PFSK-1 (cell line): ENCODE measurements around the gene IGF1R.
A peak's percentile ranks its signal among the peaks of the same experiment; 100 is the strongest.

Experiments
- FOXP2 ChIP-seq: optimal IDR thresholded peaks from 2 replicates; pipeline ENCODE3; 2011; ENCODE audit warnings: borderline replicate concordance, control low read depth, inconsistent platforms; ENCODE audit not compliant: insufficient read depth; ENCODE audit errors: extremely low read length, extremely low read depth
- POLR2AphosphoS5 ChIP-seq: IDR thresholded peaks from 2 replicates; pipeline ENCODE4 v1.6.1; 2012; ENCODE audit warnings: low read depth, mild to moderate bottlenecking, control low read depth, low read length, moderate library complexity
- SIN3A ChIP-seq: IDR thresholded peaks from 2 replicates; pipeline ENCODE4 v1.6.1; 2012; ENCODE audit warnings: mild to moderate bottlenecking, low read length, moderate library complexity, borderline replicate concordance; ENCODE audit not compliant: insufficient read depth
- TAF1 ChIP-seq: IDR thresholded peaks from 2 replicates; pipeline ENCODE4 v1.6.1; 2012; ENCODE audit warnings: low read length, control low read depth, borderline replicate concordance; ENCODE audit not compliant: insufficient read depth
- TF ChIP-seq, protein P1 (sequence below), 2 experiments: IDR thresholded peaks; 2 replicates each; pipeline versions ENCODE4 v1.6.1 to v1.8.0; 2011 to 2012; ENCODE audit warnings: low read depth in 2 of 2, low read length in 2 of 2, control low read depth in 1 of 2, inconsistent platforms in 1 of 2, mild to moderate bottlenecking in 1 of 2, moderate library complexity in 1 of 2; ENCODE audit not compliant: insufficient read depth in 1 of 2

IGF1R gene

DNA sequence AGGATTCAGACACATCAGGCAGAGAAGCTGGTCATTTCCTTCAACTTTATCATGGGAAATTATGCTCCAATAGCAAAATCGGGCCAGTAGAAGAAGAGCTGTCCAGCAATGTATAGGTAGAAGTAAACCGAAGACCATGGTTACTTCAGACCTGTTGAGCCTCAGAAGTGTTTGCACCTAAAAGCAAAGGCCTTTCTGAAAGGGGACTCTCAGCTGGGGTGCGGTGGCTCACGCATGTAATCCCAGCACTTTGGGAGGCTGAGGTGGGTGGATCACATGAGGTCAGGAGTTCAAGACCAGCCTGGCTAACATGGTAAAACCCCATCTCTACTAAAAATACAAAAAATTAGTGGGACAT lies 316.8 kb downstream of the IGF1R start:
- TF ChIP-seq, protein P1, sequence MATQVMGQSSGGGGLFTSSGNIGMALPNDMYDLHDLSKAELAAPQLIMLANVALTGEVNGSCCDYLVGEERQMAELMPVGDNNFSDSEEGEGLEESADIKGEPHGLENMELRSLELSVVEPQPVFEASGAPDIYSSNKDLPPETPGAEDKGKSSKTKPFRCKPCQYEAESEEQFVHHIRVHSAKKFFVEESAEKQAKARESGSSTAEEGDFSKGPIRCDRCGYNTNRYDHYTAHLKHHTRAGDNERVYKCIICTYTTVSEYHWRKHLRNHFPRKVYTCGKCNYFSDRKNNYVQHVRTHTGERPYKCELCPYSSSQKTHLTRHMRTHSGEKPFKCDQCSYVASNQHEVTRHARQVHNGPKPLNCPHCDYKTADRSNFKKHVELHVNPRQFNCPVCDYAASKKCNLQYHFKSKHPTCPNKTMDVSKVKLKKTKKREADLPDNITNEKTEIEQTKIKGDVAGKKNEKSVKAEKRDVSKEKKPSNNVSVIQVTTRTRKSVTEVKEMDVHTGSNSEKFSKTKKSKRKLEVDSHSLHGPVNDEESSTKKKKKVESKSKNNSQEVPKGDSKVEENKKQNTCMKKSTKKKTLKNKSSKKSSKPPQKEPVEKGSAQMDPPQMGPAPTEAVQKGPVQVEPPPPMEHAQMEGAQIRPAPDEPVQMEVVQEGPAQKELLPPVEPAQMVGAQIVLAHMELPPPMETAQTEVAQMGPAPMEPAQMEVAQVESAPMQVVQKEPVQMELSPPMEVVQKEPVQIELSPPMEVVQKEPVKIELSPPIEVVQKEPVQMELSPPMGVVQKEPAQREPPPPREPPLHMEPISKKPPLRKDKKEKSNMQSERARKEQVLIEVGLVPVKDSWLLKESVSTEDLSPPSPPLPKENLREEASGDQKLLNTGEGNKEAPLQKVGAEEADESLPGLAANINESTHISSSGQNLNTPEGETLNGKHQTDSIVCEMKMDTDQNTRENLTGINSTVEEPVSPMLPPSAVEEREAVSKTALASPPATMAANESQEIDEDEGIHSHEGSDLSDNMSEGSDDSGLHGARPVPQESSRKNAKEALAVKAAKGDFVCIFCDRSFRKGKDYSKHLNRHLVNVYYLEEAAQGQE (IDR thresholded peaks at IDR 0.05; ENCODE audit: insufficient read depth in 1 of 2, low read depth in 2 of 2, low read length in 2 of 2), result peak; percentile 41 to 72; a peak in 2 of 4 replicates

DNA sequence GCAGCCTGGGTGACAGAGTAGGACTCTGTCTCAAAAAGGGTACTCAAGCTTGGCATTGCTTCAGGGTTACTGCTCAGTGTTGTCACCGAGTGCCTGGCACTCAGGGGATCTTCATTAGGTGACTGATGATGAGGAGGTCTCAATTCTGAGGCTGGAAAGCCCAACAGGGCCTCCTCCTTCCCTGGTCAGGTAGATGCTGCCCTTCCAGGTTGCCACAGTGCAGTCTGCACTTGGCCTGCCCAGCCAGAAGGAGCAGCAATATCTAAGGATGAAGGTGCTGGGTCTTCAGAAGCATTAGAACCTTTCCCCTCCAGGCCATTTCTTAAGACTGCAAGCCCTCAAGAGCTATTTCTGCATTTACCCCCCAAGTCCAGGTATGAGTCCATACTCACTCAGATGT lies 317.3 kb downstream of the IGF1R start:
- TF ChIP-seq TAF1 (no peak), SIN3A (no peak)

DNA sequence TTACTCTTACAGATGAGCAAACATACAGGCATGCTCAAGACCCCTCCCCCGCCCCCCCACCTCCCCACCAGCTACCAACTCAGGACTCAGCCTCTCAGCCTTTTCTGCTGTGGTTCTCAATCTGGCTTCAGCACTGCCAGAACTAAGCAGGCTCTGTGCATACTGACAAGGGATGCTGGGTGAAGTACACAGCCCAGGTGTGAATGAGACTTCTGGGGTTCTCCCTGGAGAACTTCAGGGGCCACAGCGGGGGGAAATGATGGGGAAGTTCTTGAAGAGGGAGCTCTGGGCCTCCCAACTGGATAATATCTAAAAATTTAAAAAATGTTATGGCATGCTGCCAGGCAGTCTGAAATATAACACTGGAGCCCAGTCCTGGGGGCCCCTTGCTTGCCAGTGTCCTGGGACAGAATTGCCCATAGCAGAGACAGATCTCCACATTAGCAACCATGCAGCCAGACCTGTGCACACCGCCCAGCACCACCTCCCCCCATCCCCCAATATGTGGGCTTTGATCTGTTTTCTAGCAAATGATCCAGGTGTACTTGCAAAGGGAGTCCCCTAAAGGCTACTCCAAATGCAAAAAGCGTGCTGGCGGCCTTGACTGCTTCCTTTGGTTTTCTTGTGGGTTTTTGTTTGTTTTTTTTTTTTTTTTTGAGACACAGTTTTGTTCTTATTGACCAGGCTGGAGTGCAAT lies 317.9 kb downstream of the IGF1R start:
- TF ChIP-seq POLR2AphosphoS5, result no peak

DNA sequence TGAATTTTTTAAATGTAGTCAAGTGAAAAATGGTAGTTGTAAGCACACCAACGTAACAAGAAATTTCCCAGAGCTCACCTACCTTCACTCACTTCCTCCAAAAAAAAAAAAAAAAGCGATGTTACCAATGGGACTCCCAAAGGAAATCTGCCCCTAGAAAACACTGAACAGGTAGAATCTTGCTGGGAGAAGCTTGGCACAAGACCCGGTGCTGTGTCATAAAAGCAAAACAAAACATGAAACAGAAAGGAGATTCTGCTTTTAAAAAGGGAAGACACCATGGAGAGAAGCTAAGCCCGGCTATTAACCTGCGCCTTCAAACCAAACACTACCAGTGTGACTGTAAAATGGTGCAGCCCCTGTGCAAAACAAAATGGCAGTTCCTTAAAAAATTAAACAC lies 318.8 kb downstream of the IGF1R start:
- TF ChIP-seq POLR2AphosphoS5 (no peak), FOXP2 (no peak)
- TF ChIP-seq, protein P1 (IDR thresholded peaks at IDR 0.05; ENCODE audit: insufficient read depth in 1 of 2, low read depth in 2 of 2, low read length in 2 of 2), result no peak

DNA sequence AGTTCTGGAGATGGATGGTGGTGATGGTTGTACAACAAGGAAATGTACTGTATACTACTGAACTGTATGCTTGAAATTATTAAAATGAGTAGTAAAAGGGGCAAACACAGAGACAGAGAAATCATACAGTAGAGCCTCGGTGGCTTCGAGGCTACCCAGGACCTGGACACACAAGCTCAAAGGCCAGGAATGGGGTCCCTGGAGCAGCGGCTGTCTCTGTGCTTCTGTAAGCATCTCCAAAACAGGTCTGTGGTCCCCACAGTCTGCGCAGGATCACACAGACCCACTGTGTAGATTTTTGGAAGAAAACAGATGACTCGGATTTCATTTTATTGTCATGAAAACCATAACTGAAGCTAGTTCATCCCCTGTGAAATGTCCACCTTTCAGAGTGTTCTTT lies 319.6 kb downstream of the IGF1R start:
- TF ChIP-seq, protein P1 (IDR thresholded peaks at IDR 0.05; ENCODE audit: insufficient read depth in 1 of 2, low read depth in 2 of 2, low read length in 2 of 2), result no peak
- TF ChIP-seq TAF1 (no peak), SIN3A (no peak), POLR2AphosphoS5 (no peak), FOXP2 (no peak)

DNA sequence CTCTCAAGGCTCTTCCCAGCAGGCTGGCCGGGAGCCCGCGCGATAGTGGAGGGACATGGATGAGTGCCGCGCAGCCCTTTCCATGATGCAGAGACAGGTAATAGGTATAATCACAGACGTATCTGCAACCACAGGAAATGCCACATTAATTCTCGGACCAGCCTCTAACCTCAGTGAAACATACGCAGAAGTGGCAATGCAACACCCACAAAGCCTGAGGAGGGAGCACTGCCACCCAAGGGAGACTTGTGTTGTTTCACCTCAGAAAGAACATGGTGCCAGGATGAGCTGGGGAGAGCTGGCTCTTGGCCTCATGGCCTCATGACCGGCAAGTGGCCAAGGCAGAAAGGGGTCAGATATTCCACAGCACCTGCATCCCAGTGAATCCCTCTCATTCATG lies 320.2 kb downstream of the IGF1R start:
- TF ChIP-seq POLR2AphosphoS5, result no peak
- no peak for TF ChIP-seq TAF1
- no peak for TF ChIP-seq FOXP2

DNA sequence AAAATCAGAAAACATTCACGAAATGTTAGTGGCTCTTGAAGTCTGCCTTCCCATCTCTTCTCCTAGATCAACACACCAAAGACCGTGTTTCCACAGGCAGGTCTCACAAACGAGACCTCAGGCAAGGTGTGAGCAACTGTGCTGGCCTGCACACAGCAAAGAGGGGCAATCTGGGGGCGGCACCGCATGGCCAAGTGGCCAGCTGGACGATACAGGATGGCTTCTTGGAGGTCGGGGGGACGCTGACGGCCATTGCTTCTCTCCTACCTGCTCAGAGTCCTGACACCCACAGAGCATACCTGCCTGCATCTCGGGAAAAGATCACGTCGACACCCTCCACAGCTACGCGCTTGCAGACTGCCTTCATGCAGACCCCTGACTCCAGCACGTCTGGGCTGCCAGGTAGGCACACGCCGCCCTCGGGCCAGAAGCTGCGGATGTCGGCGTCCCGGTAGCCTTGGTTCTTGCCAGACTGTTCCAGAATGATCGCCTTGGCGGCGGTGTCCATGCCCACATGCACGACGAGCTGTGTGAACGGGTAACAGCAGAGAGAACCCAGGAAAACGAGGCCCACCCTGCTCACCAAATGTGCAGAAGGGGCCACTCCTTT lies 320.9 kb downstream of the IGF1R start:
- TF ChIP-seq, protein P1 (IDR thresholded peaks at IDR 0.05; ENCODE audit: insufficient read depth in 1 of 2, low read depth in 2 of 2, low read length in 2 of 2), result no peak
- TF ChIP-seq TAF1 (no peak), FOXP2 (no peak), POLR2AphosphoS5 (no peak)
